BE2C (cell line): ENCODE measurements around the gene PRPF39. TPM values are rescaled to one million over a fixed set of nuclear protein-coding genes. Genes with fewer than 3 reads are reported as not detected.

Source experiments
- DNase-seq: peaks from one replicate; pipeline ENCODE4 v3.0.0-alpha.2; 2020
- H3K27me3 ChIP-seq: fragments of 250-450 bp; sonication (Bioruptor Pico); 2 replicates; pipeline ENCODE4 v1.5.1; 2020; ENCODE audit warnings: mild to moderate bottlenecking
- H3K36me3 ChIP-seq: fragments of 250-450 bp; sonication (Bioruptor Pico); 2 replicates; pipeline ENCODE4 v1.5.1; 2020; ENCODE audit warnings: mild to moderate bottlenecking
- H3K4me1 ChIP-seq: fragments of 250-450 bp; sonication (Bioruptor Pico); 2 replicates; pipeline ENCODE4 v1.5.1; 2020
- H3K4me3 ChIP-seq: 2 replicates; pipeline ENCODE4 v1.5.1; 2011; ENCODE audit warnings: low read depth, low read length
- H3K9me3 ChIP-seq: fragments of 250-450 bp; sonication (Bioruptor Pico); 2 replicates; pipeline ENCODE4 v1.5.1; 2020
- polyA plus RNA-seq: library from polyadenylated mRNA; unstranded; fragments of >200 nt; gene quantifications from one replicate; pipeline ENCODE4 v1.2.1, GENCODE V29; 2012; ENCODE audit warnings: low read depth, missing spikeins; ENCODE audit not compliant: insufficient read length, insufficient read depth
- TF ChIP-seq, protein P1 (sequence below): IDR thresholded peaks from 2 replicates; pipeline ENCODE4 v1.5.1; 2012; ENCODE audit warnings: mild to moderate bottlenecking, low read depth, low read length

Gene PRPF39, protein sequence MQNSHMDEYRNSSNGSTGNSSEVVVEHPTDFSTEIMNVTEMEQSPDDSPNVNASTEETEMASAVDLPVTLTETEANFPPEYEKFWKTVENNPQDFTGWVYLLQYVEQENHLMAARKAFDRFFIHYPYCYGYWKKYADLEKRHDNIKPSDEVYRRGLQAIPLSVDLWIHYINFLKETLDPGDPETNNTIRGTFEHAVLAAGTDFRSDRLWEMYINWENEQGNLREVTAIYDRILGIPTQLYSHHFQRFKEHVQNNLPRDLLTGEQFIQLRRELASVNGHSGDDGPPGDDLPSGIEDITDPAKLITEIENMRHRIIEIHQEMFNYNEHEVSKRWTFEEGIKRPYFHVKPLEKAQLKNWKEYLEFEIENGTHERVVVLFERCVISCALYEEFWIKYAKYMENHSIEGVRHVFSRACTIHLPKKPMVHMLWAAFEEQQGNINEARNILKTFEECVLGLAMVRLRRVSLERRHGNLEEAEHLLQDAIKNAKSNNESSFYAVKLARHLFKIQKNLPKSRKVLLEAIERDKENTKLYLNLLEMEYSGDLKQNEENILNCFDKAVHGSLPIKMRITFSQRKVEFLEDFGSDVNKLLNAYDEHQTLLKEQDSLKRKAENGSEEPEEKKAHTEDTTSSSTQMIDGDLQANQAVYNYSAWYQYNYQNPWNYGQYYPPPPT
- 42.9 TPM for polyA plus RNA-seq

DNA sequence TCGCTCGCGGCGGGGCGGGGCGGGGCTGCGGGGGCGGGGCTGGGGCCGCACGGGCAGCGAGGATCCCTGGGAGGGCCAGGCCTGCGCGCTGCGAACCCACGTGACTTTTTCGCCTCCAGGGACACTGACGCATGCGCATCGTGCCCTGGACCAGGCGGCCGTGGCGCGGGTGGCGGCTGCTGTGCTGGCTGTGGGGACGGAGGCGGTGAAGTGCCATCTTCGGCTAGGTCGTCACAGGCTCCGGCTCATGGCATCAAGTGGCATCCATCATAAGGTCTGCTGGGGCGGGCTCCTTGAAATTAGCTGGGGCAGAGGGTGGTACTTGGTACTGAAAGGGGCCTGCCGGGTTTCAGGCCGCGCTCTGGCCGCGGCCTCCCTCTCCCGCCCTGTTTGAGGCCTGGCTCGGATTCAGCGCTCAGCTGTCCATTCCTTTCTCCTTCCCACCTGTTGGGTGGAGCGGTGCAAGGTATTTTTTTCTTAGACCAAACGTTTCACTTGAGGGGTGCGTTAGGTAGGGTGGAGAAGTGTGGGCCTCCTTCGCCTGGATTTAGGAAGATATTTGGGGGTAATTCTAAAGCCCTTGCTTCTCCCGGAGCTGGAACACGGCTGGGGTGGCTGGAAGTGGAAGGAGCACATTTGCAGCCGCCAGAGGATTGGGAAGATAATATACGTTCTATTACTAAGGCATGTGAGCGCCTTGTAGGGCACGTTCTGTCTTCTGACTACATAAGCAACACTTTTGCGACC is at the start of gene PRPF39:
Gene PRPF39, plus strand, starts transcription at position 141 of the 747 bp plus-strand sequence. CDS start 11,124 bp downstream, outside the sequence.
- peak; percentile 96 for DNase-seq
- Histone ChIP-seq H3K27me3 (no peaks in the 10 kb centered on the region), H3K36me3 (no peaks in the 10 kb centered on the region), H3K9me3 (no peaks in the 10 kb centered on the region), H3K4me1 (0 out of 2 replicates have a peak, but pooled peaks cover 4% of the 10 kb centered on the region), H3K4me3 (peak within 1 kb of the TSS; percentile 82)
- TF ChIP-seq, protein P1, sequence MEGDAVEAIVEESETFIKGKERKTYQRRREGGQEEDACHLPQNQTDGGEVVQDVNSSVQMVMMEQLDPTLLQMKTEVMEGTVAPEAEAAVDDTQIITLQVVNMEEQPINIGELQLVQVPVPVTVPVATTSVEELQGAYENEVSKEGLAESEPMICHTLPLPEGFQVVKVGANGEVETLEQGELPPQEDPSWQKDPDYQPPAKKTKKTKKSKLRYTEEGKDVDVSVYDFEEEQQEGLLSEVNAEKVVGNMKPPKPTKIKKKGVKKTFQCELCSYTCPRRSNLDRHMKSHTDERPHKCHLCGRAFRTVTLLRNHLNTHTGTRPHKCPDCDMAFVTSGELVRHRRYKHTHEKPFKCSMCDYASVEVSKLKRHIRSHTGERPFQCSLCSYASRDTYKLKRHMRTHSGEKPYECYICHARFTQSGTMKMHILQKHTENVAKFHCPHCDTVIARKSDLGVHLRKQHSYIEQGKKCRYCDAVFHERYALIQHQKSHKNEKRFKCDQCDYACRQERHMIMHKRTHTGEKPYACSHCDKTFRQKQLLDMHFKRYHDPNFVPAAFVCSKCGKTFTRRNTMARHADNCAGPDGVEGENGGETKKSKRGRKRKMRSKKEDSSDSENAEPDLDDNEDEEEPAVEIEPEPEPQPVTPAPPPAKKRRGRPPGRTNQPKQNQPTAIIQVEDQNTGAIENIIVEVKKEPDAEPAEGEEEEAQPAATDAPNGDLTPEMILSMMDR, result no peak

DNA sequence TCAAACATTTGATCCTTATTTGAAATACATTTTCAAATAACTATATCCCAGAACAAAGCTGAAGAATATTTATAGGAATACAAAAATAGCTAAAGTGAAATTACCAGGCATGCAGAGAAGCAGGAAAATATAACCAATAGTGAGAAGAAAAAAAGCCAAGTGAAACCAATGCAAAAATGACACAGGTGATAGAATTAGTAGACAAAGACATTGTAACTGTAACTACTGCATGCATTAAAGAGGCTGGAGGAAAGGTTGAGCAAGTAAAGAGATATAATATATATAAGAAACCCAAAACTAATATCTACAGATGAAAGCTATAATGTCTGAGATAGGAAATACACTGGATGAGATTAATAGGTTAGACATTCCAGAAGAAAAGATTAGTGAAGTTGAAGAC is 49.2 kb upstream of the PRPF39 start:
- H3K27me3 ChIP-seq, result no peaks in the 10 kb centered on the region
- TF ChIP-seq, protein P1, result no peak
- 0 out of 2 replicates have a peak, but pooled peaks cover 4% of the 10 kb centered on the region for H3K4me1 ChIP-seq
- peaks cover 51% of the 10 kb centered on the region for H3K36me3 ChIP-seq
- no peaks in the 10 kb centered on the region for H3K9me3 ChIP-seq
- H3K4me3 ChIP-seq, result no peak overlapping the region
- DNase-seq, result no peak

DNA sequence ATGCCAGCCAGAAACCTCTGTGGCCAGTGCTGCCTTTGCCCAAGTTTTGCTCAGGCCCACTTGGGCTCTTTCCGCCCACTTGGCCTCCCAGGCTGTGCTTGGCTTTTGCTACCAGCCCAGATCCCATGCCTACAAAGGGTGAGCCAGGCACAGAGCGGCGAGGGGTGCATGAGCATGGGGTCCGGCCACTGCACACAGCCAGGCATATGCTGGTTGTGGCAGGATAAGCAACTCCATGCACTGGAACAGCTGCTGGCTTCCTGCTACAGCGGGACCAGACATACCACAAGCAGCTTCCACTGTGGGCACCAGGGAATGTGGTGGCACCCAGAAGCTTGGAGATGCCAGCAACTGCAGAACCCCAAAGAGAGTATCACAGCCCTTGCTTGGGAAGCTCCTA is 45.7 kb upstream of the PRPF39 start:
- no peak for DNase-seq
- Histone ChIP-seq H3K36me3 (peaks cover 40% of the 10 kb centered on the region), H3K27me3 (no peaks in the 10 kb centered on the region), H3K4me1 (0 out of 2 replicates have a peak, but pooled peaks cover 4% of the 10 kb centered on the region), H3K9me3 (no peaks in the 10 kb centered on the region), H3K4me3 (no peak overlapping the region)
- TF ChIP-seq, protein P1, result no peak

DNA sequence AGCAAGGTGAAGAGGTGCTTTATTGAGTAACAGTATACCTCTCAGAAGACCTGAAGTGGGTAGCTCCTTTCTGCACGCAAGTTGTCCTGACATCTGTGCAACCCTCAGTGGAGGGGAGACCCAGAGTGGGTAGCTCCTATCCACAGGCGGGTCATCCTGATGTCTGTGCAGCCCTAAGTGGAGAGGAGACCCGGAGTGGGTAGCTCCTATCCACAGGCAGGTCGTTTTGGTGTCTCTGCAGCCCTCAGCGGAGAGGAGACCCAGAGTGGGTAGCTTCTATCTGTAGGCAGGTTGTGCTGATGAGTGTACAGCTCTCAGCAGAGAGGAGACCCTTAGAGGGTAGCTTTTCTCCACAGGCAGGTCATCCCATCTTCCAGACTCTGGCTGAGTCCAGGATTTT is 45.1 kb upstream of the PRPF39 start:
- Histone ChIP-seq H3K27me3 (no peaks in the 10 kb centered on the region), H3K36me3 (peaks cover 35% of the 10 kb centered on the region), H3K4me3 (no peak overlapping the region), H3K4me1 (0 out of 2 replicates have a peak, but pooled peaks cover 4% of the 10 kb centered on the region), H3K9me3 (no peaks in the 10 kb centered on the region)
- TF ChIP-seq, protein P1, result no peak
- no peak for DNase-seq

DNA sequence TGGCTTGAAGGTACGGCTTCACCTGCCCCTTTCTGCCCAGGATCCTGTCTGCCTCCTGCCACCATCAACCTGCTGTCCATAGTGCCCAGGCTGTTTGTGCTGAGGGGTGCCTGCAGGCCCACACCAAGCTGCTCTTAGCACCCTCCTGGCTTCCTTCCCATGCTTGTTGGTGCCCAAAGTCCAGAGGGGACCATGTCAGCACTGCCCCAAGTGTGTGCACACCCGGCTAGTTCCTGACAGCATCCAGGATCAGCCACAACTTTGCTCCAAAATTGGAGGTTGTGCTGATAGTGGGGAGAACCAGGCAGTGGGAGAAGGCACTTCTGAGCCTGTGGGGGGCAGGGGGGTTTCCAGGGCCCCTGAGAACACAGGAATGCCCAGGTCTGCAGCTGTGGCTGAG is 44.5 kb upstream of the PRPF39 start:
- Histone ChIP-seq H3K36me3 (peaks cover 29% of the 10 kb centered on the region), H3K9me3 (no peaks in the 10 kb centered on the region), H3K4me3 (no peak overlapping the region), H3K4me1 (0 out of 2 replicates have a peak, but pooled peaks cover 4% of the 10 kb centered on the region), H3K27me3 (no peaks in the 10 kb centered on the region)
- no peak for DNase-seq
- TF ChIP-seq, protein P1, result no peak
